SK-N-MC (cell line): ENCODE measurements around the gene HUWE1.

Experiments used
- EZH2 ChIP-seq: fragments of 200-600 bp; sonication (generic); IDR thresholded peaks from one replicate; pipeline ENCODE4 v1.6.1; 2017; ENCODE audit warnings: antibody characterized with exemption
- POLR2AphosphoS5 ChIP-seq: IDR thresholded peaks from 2 replicates; pipeline ENCODE4 v1.6.1; 2012; ENCODE audit warnings: mild to moderate bottlenecking, low read depth, low read length, borderline replicate concordance

GRCh38 chrX:53639257-53639656, 47.3 kb downstream of the HUWE1 start:
- no peak for TF ChIP-seq POLR2AphosphoS5
- TF ChIP-seq EZH2, result no peak
